ENCODE measurements around the gene MYO3B. TPM values are rescaled to one million over a fixed set of nuclear protein-coding genes. Genes with fewer than 3 reads are reported as not detected.

The MYO3B gene

DNA sequence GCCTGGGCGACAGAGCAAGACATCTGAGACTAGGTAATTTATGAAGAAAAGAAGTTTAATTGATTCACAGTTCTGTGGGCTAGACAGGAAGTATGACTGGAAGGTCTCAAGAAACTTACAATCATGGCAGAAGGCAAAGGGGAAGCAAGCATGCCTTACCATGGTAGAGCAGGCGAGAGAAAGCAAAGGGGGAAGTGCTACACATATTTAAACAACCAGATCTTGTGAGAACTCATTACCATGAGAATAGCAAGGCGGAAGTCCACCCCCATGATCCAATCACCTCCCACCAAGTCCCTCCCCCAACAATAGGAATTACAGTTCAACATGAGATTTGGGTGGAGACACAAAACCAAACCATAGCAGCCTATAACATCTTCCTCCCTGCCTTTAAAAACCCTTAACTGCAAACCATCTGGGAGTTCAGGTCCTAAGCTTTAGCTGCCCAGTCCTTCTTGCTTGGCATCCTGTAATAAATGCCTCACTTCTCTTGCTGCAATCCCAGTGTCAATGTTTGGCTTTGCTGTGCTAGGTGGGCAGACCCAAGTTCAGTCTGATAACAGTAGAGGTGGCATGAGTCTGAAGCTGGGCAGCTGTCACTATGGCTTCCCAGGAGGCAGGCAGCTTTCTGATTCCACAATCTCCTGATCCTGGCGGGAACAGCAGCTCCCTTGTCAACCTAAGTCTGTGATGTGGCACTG is 526.0 kb downstream of the MYO3B start:
- H3K4ac ChIP-seq (ENCODE audit: low read depth in 1 of 2, low read length in 2 of 2) = no peak overlapping the region
- no peaks in the 10 kb centered on the region for H3K4me1 ChIP-seq (ENCODE audit: control insufficient read depth, insufficient read depth, low read depth, low read length)
- H3K14ac ChIP-seq (ENCODE audit: low read length in 2 of 2) = no peak overlapping the region
- H2BK12ac ChIP-seq (ENCODE audit: low read length in 2 of 2) = no peak overlapping the region
- no peak overlapping the region for H4K8ac ChIP-seq (ENCODE audit: low read length)
- no peak overlapping the region for H3K18ac ChIP-seq (ENCODE audit: low read depth in 1 of 2, low read length in 2 of 2)
- H3K23ac ChIP-seq (ENCODE audit: low read length in 2 of 2) = no peak overlapping the region
- peaks cover 7% of the 10 kb centered on the region for H3K9me3 ChIP-seq (ENCODE audit: control insufficient read depth, low read length)
- no peak overlapping the region for H3K4me2 ChIP-seq (ENCODE audit: low read length, poor library complexity, severe bottlenecking)
- no peaks in the 10 kb centered on the region for H3K79me1 ChIP-seq (replicated peaks; ENCODE audit: low read length, poor library complexity, severe bottlenecking)
- H4K91ac ChIP-seq (ENCODE audit: low read length) = no peak overlapping the region
- no peak for DNase-seq
- peaks cover 19 to 34% of the 10 kb centered on the region in 2 experiments for H3K27me3 ChIP-seq (ENCODE audit: control insufficient read depth in 1 of 2, insufficient read depth in 1 of 2, low read length in 2 of 2)
- 80% methylated on average over 4 of the region's 4 CpGs for WGBS
- no peak overlapping the region for H2BK120ac ChIP-seq (ENCODE audit: low read depth, low read length)
- no peak overlapping the region for H2BK5ac ChIP-seq (ENCODE audit: low read depth, low read length, poor library complexity, severe bottlenecking)
- H3K27ac ChIP-seq (ENCODE audit: low read length, poor library complexity, severe bottlenecking) = no peak overlapping the region
- no peak overlapping the region for H3K4me3 ChIP-seq (ENCODE audit: insufficient read depth in 1 of 2, low read depth in 1 of 2, low read length in 2 of 2)
- H2AFZ ChIP-seq (ENCODE audit: low read depth, low read length) = no peak overlapping the region
- no peaks in the 10 kb centered on the region for H3K36me3 ChIP-seq (ENCODE audit: control insufficient read depth in 1 of 2, insufficient read depth in 2 of 2, low read depth in 1 of 2, low read length in 2 of 2)
- no peak overlapping the region for H2BK15ac ChIP-seq (ENCODE audit: low read depth, poor library complexity, severe bottlenecking)
- H2AK5ac ChIP-seq (ENCODE audit: low read length, severe bottlenecking) = no peak overlapping the region
- H3K9ac ChIP-seq (ENCODE audit: low read length) = no peak overlapping the region

Small RNA genes lying within 50 kb of the gene (small RNA-seq; reads per million reads assigned to genes)
- not detected for gene RF02271 (ENCODE audit: low read depth)
